Measurements from ENCODE around the gene DOCK4.

The DOCK4 gene

GRCh38 chr7:112185005-112185834, 21.0 kb downstream of the DOCK4 start:
- no peak for DNase-seq

GRCh38 chr7:112184455-112184854, 21.7 kb downstream of the DOCK4 start:
- no peak for DNase-seq

GRCh38 chr7:112183266-112183665, 22.9 kb downstream of the DOCK4 start:
- DNase-seq = no peak

GRCh38 chr7:112182749-112183148, 23.4 kb downstream of the DOCK4 start:
- no peak for DNase-seq

- DNase-seq = no peak
These were observed 26.0 kb downstream of the DOCK4 start for GRCh38 chr7:112180223-112180622.

- DNase-seq = no peak
These were observed 29.3 kb downstream of the DOCK4 start for GRCh38 chr7:112176693-112177415.

GRCh38 chr7:112176241-112176640, 30.0 kb downstream of the DOCK4 start:
- DNase-seq = peak; percentile 50 to 59

- no peak for DNase-seq
These were observed 32.0 kb downstream of the DOCK4 start for GRCh38 chr7:112174192-112174591.

GRCh38 chr7:112173568-112173905, 32.7 kb downstream of the DOCK4 start:
- no peak for DNase-seq

GRCh38 chr7:112172870-112173567, 33.2 kb downstream of the DOCK4 start:
- DNase-seq = no peak

- no peak for DNase-seq
These were observed 34.5 kb downstream of the DOCK4 start for GRCh38 chr7:112171673-112172072.

- DNase-seq = no peak
These were observed 37.3 kb downstream of the DOCK4 start for GRCh38 chr7:112168915-112169314.

- no peak for DNase-seq
These were observed 39.1 kb downstream of the DOCK4 start for GRCh38 chr7:112167147-112167546.

- no peak for DNase-seq
These were observed 43.3 kb downstream of the DOCK4 start for GRCh38 chr7:112162784-112163506.

- peak; percentile 24 to 25 for DNase-seq
These were observed 43.9 kb downstream of the DOCK4 start for GRCh38 chr7:112162142-112162766.

GRCh38 chr7:112161253-112162141, 44.7 kb downstream of the DOCK4 start:
- no peak for DNase-seq

GRCh38 chr7:112160771-112161150, 45.4 kb downstream of the DOCK4 start:
- DNase-seq = no peak

- peak in 1 of 2 experiments; percentile 21 for DNase-seq
These were observed 45.9 kb downstream of the DOCK4 start for GRCh38 chr7:112160130-112160770.

- no peak for DNase-seq
These were observed 46.8 kb downstream of the DOCK4 start for GRCh38 chr7:112159351-112159750.

GRCh38 chr7:112157072-112157471, 49.1 kb downstream of the DOCK4 start:
- DNase-seq = no peak

GRCh38 chr7:112156412-112156811, 49.8 kb downstream of the DOCK4 start:
- no peak for DNase-seq

Measured in SHP77 (cell line).